GM12874 (cell line): Measurements from ENCODE around the gene PRKN.

Experiments
- CTCF ChIP-seq: IDR thresholded peaks from 2 replicates; pipeline ENCODE4 v1.5.1; 2011; ENCODE audit warnings: low read depth, mild to moderate bottlenecking, control low read depth, low read length, moderate library complexity; ENCODE audit not compliant: insufficient read depth

Gene PRKN

GRCh38 chr6:161651949-161652348 is 1075.6 kb downstream of the PRKN start:
- TF ChIP-seq CTCF: no peak

- no peak for TF ChIP-seq CTCF
Observed at GRCh38 chr6:161649841-161650240, 1077.7 kb downstream of the PRKN start.

GRCh38 chr6:161649068-161649467 is 1078.5 kb downstream of the PRKN start:
- TF ChIP-seq CTCF: no peak

GRCh38 chr6:161647234-161647633 is 1080.3 kb downstream of the PRKN start:
- no peak for TF ChIP-seq CTCF

- no peak for TF ChIP-seq CTCF
Observed at GRCh38 chr6:161644521-161644920, 1083.0 kb downstream of the PRKN start.

DNA sequence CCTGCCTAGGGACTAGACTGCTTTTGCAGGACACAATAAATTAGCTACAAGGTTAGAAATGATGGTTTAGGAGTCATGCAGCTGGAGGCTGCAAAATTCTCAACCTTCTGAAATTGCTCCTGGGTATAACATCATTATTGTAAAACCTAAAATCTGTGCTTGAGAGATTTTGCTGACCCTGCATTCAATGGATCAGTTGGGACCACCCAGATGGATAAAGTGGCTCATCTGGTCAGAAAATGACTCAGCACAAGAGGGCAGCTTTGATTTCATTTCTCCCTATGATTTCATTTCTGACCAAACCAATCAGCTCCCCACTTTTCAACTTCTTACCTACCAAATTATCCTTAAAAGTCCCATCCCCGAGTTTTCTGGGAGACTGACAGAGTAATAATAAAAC is 1086.4 kb downstream of the PRKN start:
- TF ChIP-seq CTCF: no peak

DNA sequence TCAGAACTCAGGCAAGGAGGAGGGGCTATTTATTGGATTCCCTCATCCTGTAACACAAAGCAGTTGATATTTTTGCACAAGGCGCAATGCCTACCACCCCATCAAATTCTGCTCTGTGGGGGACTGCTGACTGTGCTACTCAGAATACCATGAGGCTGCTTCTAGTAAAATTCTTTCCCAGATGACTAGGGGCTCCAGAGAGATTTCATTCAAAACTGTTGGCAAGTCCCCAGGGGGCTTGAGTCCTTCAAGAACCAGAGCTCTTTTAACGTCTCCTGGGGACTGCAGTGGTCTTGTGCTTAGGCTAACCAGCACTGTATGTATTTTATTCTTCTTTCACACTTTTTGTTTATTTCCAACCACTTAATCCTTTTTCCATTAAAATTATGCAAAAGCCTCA is 1087.8 kb downstream of the PRKN start:
- no peak for TF ChIP-seq CTCF

DNA sequence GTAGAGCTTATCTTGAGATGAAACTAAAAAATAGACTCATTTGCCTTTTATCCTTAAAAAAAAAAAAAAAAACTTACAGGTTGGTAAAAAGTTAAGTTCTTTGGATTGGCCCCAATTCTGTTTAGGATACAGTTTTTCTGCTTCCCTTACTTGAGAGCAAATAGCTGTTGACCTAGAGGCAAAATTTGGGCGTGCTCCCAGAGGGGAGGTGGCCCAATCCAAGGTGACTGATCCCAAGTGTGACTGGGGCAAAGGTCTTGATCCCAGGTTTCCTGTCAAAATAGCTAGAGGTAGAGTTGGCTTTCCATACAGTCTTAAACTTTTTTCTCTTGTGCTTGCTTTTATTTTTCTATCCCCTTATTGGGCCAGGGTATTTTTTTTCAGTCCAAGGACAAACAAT is 1089.9 kb downstream of the PRKN start:
- no peak for TF ChIP-seq CTCF
